PC-3 (cell line): ENCODE results near the gene WDFY1. TPM values are rescaled to one million over a fixed set of nuclear protein-coding genes. Genes with fewer than 3 reads are reported as not detected.
A peak's percentile ranks its signal among the peaks of the same experiment; 100 is the strongest.

Source experiments
- ATAC-seq: fragments of 200-7000 bp; cut with Tn5 transposase; 2 replicates; pipeline ENCODE4 v1.9.1; 2020; ENCODE audit warnings: mild to moderate bottlenecking, moderate library complexity
- BruUV-seq: library from RNA; stranded (reverse); fragments of 400-500 nt; replicated peaks from 2 replicates; lab custom pipeline; 2021; lab: Mats Ljungman, UMichigan
- CTCF ChIA-PET: fragments of 300-600 bp; sonication (Branson Sonifier 250); formaldehyde crosslinking; loops from one replicate; lab custom pipeline; 2022; ENCODE audit warnings: antibody characterized with exemption; lab: Charles Lee
- POLR2A ChIA-PET: fragments of 300-600 bp; sonication (Branson Sonifier 250); formaldehyde crosslinking; loops from one replicate; lab custom pipeline; 2022; ENCODE audit warnings: antibody characterized with exemption; ENCODE audit not compliant: unreplicated experiment; lab: Charles Lee
- DNase-seq: peaks from one replicate; pipeline ENCODE4 v3.0.0-alpha.2; 2015
- H2AFZ ChIP-seq: fragments of 300-600 bp; sonication (generic); 2 replicates; pipeline ENCODE4 v1.6.0; 2016; ENCODE audit warnings: antibody characterized with exemption, low read length
- H3F3A ChIP-seq: fragments of 300-600 bp; sonication (generic); one replicate; pipeline ENCODE4 v1.6.0; 2017; ENCODE audit warnings: antibody characterized with exemption, low read length, control low read depth, mild to moderate bottlenecking; ENCODE audit not compliant: unreplicated experiment
- H3K27ac ChIP-seq: fragments of 300-600 bp; sonication (generic); 2 replicates; pipeline ENCODE4 v1.5.1; 2016; ENCODE audit warnings: mild to moderate bottlenecking, low read length
- H3K27me3 ChIP-seq: fragments of 300-600 bp; sonication (generic); 2 replicates; pipeline ENCODE4 v1.6.1; 2016; ENCODE audit warnings: low read length, mixed read lengths
- H3K36me3 ChIP-seq: fragments of 300-600 bp; sonication (generic); 2 replicates; pipeline ENCODE4 v1.6.1; 2016; ENCODE audit warnings: low read depth, mixed run types, low read length, mixed read lengths
- H3K4me1 ChIP-seq: fragments of 300-600 bp; sonication (generic); 2 replicates; pipeline ENCODE4 v1.5.1; 2016; ENCODE audit warnings: low read length; ENCODE audit not compliant: insufficient read depth
- H3K4me2 ChIP-seq: fragments of 300-600 bp; sonication (generic); 2 replicates; pipeline ENCODE4 v1.6.0; 2016; ENCODE audit warnings: low read length
- H3K4me3 ChIP-seq: fragments of 300-600 bp; sonication (generic); 2 replicates; pipeline ENCODE4 v1.5.1; 2016; ENCODE audit warnings: mild to moderate bottlenecking, low read length, mixed read lengths
- H3K79me2 ChIP-seq: fragments of 300-600 bp; sonication (generic); 2 replicates; pipeline ENCODE4 v1.6.1; 2017; ENCODE audit warnings: low read length, mixed read lengths
- H3K9ac ChIP-seq: fragments of 300-600 bp; sonication (generic); 2 replicates; pipeline ENCODE4 v1.6.0; 2016; ENCODE audit warnings: mild to moderate bottlenecking, low read length
- H3K9me2 ChIP-seq: fragments of 300-600 bp; sonication (generic); replicated peaks from 2 replicates; pipeline ENCODE4 v1.6.1; 2016; ENCODE audit warnings: mixed run types, low read length, mixed read lengths
- H3K9me3 ChIP-seq: fragments of 300-600 bp; sonication (generic); 2 replicates; pipeline ENCODE4 v1.6.1; 2016; ENCODE audit warnings: low read length, mixed read lengths
- H4K20me1 ChIP-seq: fragments of 300-600 bp; sonication (generic); 2 replicates; pipeline ENCODE4 v1.6.1; 2016; ENCODE audit warnings: low read length, mixed read lengths
- EZH2 ChIP-seq: fragments of 300-600 bp; sonication (generic); IDR thresholded peaks from one replicate; pipeline ENCODE4 v1.6.1; 2017; ENCODE audit warnings: antibody characterized with exemption, mild to moderate bottlenecking, low read length; ENCODE audit not compliant: unreplicated experiment
- EZH2phosphoT487 ChIP-seq: fragments of 300-600 bp; sonication (generic); IDR thresholded peaks from 2 replicates; pipeline ENCODE4 v1.6.1; 2018; ENCODE audit warnings: mild to moderate bottlenecking, antibody characterized with exemption, low read length, borderline replicate concordance
- intact Hi-C: fragments of 100-400 bp; cut with micrococcal nuclease; formaldehyde crosslinking; loops from 2 replicates; pipeline ENCODE4 v1.9.0; 2023
- total RNA-seq: library from RNA; depleted of rRNA; stranded (reverse); fragments of >200 nt; gene quantifications from 2 replicates; pipeline ENCODE4 v1.2.3, GENCODE V29; 2014
- TF ChIP-seq, protein P1 (sequence below): fragments of 300-600 bp; sonication (generic); conservative IDR thresholded peaks from 2 replicates; pipeline ENCODE4 v1.5.1; 2017; ENCODE audit warnings: antibody characterized with exemption, low read depth, mild to moderate bottlenecking, low read length

The WDFY1 gene
- total RNA-seq, 1 experiment from 2014 or later: 47.7 TPM

- CTCF ChIA-PET: interaction anchor here (0.6 to 2.2 kb wide), 11 partner anchors 9 to 1072 kb away, joined by 3 to 26 read pairs (median 4); no protein-coding TSS in a partner anchor
- POLR2A ChIA-PET: no interaction called here
- H3K4me3 ChIP-seq: no peak overlapping the region
- BruUV-seq: no TSS peak
- intact Hi-C loops: loop anchor here (1.0 to 10.0 kb wide), 7 partner anchors 19 to 805 kb away; no protein-coding TSS in a partner anchor
- H3K27ac ChIP-seq: no peak overlapping the region
- no peak overlapping the region for H2AFZ ChIP-seq
- ATAC-seq: peak; percentile 28; the same call in 1 of the 2 replicates
- H3K9me3 ChIP-seq: no peaks in the 10 kb centered on the region
- H3K27me3 ChIP-seq: no peaks in the 10 kb centered on the region
- no peaks in the 10 kb centered on the region for H3K9me2 ChIP-seq
- H3K9ac ChIP-seq: no peak overlapping the region
- H4K20me1 ChIP-seq: no peaks in the 10 kb centered on the region
- no peak for DNase-seq
- TF ChIP-seq EZH2phosphoT487 (no peak), EZH2 (no peak)
- TF ChIP-seq, protein P1, sequence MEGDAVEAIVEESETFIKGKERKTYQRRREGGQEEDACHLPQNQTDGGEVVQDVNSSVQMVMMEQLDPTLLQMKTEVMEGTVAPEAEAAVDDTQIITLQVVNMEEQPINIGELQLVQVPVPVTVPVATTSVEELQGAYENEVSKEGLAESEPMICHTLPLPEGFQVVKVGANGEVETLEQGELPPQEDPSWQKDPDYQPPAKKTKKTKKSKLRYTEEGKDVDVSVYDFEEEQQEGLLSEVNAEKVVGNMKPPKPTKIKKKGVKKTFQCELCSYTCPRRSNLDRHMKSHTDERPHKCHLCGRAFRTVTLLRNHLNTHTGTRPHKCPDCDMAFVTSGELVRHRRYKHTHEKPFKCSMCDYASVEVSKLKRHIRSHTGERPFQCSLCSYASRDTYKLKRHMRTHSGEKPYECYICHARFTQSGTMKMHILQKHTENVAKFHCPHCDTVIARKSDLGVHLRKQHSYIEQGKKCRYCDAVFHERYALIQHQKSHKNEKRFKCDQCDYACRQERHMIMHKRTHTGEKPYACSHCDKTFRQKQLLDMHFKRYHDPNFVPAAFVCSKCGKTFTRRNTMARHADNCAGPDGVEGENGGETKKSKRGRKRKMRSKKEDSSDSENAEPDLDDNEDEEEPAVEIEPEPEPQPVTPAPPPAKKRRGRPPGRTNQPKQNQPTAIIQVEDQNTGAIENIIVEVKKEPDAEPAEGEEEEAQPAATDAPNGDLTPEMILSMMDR: no peak
- H3K4me1 ChIP-seq: peaks cover 15% of the 10 kb centered on the region
- 0 out of 2 replicates have a peak, but pooled peaks cover 3% of the 10 kb centered on the region for H3K79me2 ChIP-seq
- H3K36me3 ChIP-seq: peaks cover 11% of the 10 kb centered on the region
- no peak overlapping the region for H3K4me2 ChIP-seq
- H3F3A ChIP-seq: no peaks in the 10 kb centered on the region
Observed at GRCh38 chr2:223969856-223970255, 24.7 kb upstream of the WDFY1 start.

- Histone ChIP-seq H3K9me3 (no peaks in the 10 kb centered on the region), H3K4me1 (peaks cover 15% of the 10 kb centered on the region), H4K20me1 (no peaks in the 10 kb centered on the region), H3K27me3 (no peaks in the 10 kb centered on the region), H3K36me3 (peaks cover 11% of the 10 kb centered on the region), H3K9me2 (no peaks in the 10 kb centered on the region), H3K9ac (no peak overlapping the region), H3K4me3 (no peak overlapping the region), H3F3A (no peaks in the 10 kb centered on the region), H2AFZ (no peak overlapping the region), H3K4me2 (no peak overlapping the region), H3K27ac (no peak overlapping the region), H3K79me2 (0 out of 2 replicates have a peak, but pooled peaks cover 3% of the 10 kb centered on the region)
- DNase-seq (peak; percentile 32), ATAC-seq (no peak)
- ChIA-PET CTCF (interaction anchor here (1.0 to 2.2 kb wide), 4 partner anchors 8 to 315 kb away, joined by 4 to 26 read pairs (median 12); no protein-coding TSS in a partner anchor), POLR2A (no interaction called here)
- intact Hi-C loops: no loop called here
- no TSS peak for BruUV-seq
- TF ChIP-seq EZH2phosphoT487: no peak
- TF ChIP-seq, protein P1: no peak
Observed at GRCh38 chr2:223969315-223969714, 24.2 kb upstream of the WDFY1 start.

DNA sequence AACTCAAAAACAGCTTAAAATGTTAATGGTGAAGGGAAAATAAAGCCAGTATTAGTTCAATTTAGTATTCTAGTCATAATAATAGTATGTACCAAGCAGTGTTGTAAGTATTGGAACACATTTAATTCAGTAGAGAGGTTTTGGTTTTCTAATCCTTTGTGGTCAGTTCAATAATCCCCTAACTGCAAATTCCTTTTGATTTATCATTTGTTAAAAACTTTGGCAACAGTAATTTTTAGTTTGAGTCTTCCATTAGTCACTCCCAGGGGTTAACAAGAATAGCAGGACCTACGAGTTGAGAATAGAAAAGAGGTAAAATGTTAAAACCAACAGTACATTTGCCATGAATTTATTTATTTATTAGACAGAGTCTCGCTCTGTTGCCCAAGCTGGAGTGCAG is 22.8 kb upstream of the WDFY1 start:
- peak; percentile 35 for ATAC-seq
- H3K4me3 ChIP-seq: no peak overlapping the region

More for the DNA sequence above, 22.8 kb upstream of the WDFY1 start:
- Histone ChIP-seq H3K4me2 (0 out of 2 replicates have a peak overlapping the region, but pooled peaks have one; percentile 23), H3F3A (no peaks in the 10 kb centered on the region), H3K9me2 (no peaks in the 10 kb centered on the region), H3K36me3 (peaks cover 17% of the 10 kb centered on the region), H3K79me2 (peaks cover 14% of the 10 kb centered on the region), H4K20me1 (no peaks in the 10 kb centered on the region), H3K4me1 (peaks cover 15% of the 10 kb centered on the region), H3K27ac (no peak overlapping the region), H2AFZ (no peak overlapping the region), H3K9me3 (no peaks in the 10 kb centered on the region), H3K27me3 (no peaks in the 10 kb centered on the region), H3K9ac (no peak overlapping the region)
- intact Hi-C loops: no loop called here
- BruUV-seq: no TSS peak
- DNase-seq: peak; percentile 67
- ChIA-PET POLR2A (no interaction called here), CTCF (no interaction called here)
- TF ChIP-seq EZH2phosphoT487 (no peak), EZH2 (no peak)
- TF ChIP-seq, protein P1: no peak
